Measurements from ENCODE around the gene MYEOV. TPM values are rescaled to one million over a fixed set of nuclear protein-coding genes. Genes with fewer than 3 reads are reported as not detected.

Gene MYEOV
- total and polyA plus RNA-seq, 11 donors, result 0.08 to 0.88 (median 0.23) TPM; not detected in 7

- no peak for DNase-seq
- H3K27ac ChIP-seq, result no peak overlapping the region
- H3K36me3 ChIP-seq, result no peaks in the 10 kb centered on the region
- no peaks in the 10 kb centered on the region for H3K27me3 ChIP-seq
- no peak for TF ChIP-seq CTCF (IDR thresholded peaks at IDR 0.05)
- no peak for TF ChIP-seq POLR2A (IDR thresholded peaks at IDR 0.05)
- ATAC-seq, result no peak
- intact Hi-C loops (cut with DNase I), result loop anchor here in 9 of 10 donors (5.0 to 10.0 kb wide), 10 partner anchors 120 to 348 kb away; partner anchors contain the start of gene CCND1 (in 4 of the 9)
- peaks cover 15 to 72% (median 34%) of the 10 kb centered on the region in 12 donors for H3K4me1 ChIP-seq
- WGBS, 4 donors, result 91 to 95% (median 94%) methylated on average over 8 of the region's 8 CpGs
- H3K4me3 ChIP-seq, result no peak overlapping the region
- peaks cover 0 to 5% (median 0%) of the 10 kb centered on the region in 12 donors for H3K9me3 ChIP-seq
These were observed 670 bp downstream of the MYEOV start for GRCh38 chr11:69294571-69295078.

GRCh38 chr11:69295079-69295994 lies 1.4 kb downstream of the MYEOV start:
- H3K27me3 ChIP-seq, result no peaks in the 10 kb centered on the region
- TF ChIP-seq CTCF (IDR thresholded peaks at IDR 0.05) (no peak), POLR2A (IDR thresholded peaks at IDR 0.05) (no peak)
- no peak for ATAC-seq
- peak in 1 of 5 donors; percentile 63 for DNase-seq
- intact Hi-C loops (cut with DNase I), result loop anchor here in 7 of 10 donors (5.0 to 10.0 kb wide), 9 partner anchors 119 to 347 kb away; partner anchors contain the start of gene CCND1 (in 1 of the 7)
- no peak overlapping the region for H3K27ac ChIP-seq
- H3K9me3 ChIP-seq, result peaks cover 0 to 5% (median 0%) of the 10 kb centered on the region in 12 donors
- H3K36me3 ChIP-seq, result no peaks in the 10 kb centered on the region
- H3K4me3 ChIP-seq, result no peak overlapping the region
- peaks cover 15 to 79% (median 38%) of the 10 kb centered on the region in 12 donors for H3K4me1 ChIP-seq
- 94 to 95% (median 95%) methylated on average over 26 to 31 of the region's 31 CpGs for WGBS, 4 donors

- WGBS, 4 donors, result 90 to 94% (median 91%) methylated on average over 18 of the region's 18 CpGs
- ATAC-seq, result peak in 2 of 4 donors; percentile 37 to 43
- peaks cover 15 to 81% (median 40%) of the 10 kb centered on the region in 12 donors for H3K4me1 ChIP-seq
- TF ChIP-seq CTCF (IDR thresholded peaks at IDR 0.05) (no peak), POLR2A (IDR thresholded peaks at IDR 0.05) (no peak)
- peak overlapping the region in 1 of 12 donors; percentile 43 for H3K4me3 ChIP-seq
- H3K36me3 ChIP-seq, result no peaks in the 10 kb centered on the region
- no peaks in the 10 kb centered on the region for H3K27me3 ChIP-seq
- peaks cover 0 to 5% (median 0%) of the 10 kb centered on the region in 12 donors for H3K9me3 ChIP-seq
- intact Hi-C loops (cut with DNase I), result loop anchor here in 8 of 10 donors (1.0 to 10.0 kb wide), 11 partner anchors 119 to 346 kb away; partner anchors contain the start of gene CCND1 (in 1 of the 8)
- H3K27ac ChIP-seq, result peak overlapping the region in 11 of 12 donors; percentile 70 to 94 (median 81)
- peak in 2 of 5 donors; percentile 69 to 71 for DNase-seq
These were observed 2.3 kb downstream of the MYEOV start for GRCh38 chr11:69295995-69296889.

Measured in heart left ventricle (tissue), 16 donors.